GM12878 (cell line): Measurements from ENCODE around the gene AFTPH. TPM values are rescaled to one million over a fixed set of nuclear protein-coding genes. Genes with fewer than 3 reads are reported as not detected.

ENCODE experiments used
- ATAC-seq: fragments of 200-7000 bp; cut with Tn5 transposase; 3 replicates; pipeline ENCODE4 v1.9.1; 2020; ENCODE audit warnings: mild to moderate bottlenecking, moderate library complexity
- BruUV-seq: library from RNA; stranded (reverse); fragments of 400-500 nt; replicated peaks from 2 replicates; lab custom pipeline; 2021; lab: Mats Ljungman, UMichigan
- CTCF ChIA-PET: fragments of 300-600 bp; sonication (Branson Sonifier 250); formaldehyde crosslinking; extraction: SDS; loops from one replicate; lab custom pipeline; 2021; ENCODE audit warnings: inconsistent platforms; lab: Yijun Ruan, JAX
- POLR2A ChIA-PET: fragments of 350-600 bp; formaldehyde crosslinking; extraction: SDS; loops from one replicate; lab custom pipeline; 2021; ENCODE audit warnings: inconsistent platforms; lab: Charles Lee
- RAD21 ChIA-PET: fragments of 300-600 bp; sonication (Branson Sonifier 250); formaldehyde crosslinking; loops from one replicate; lab custom pipeline; 2023; ENCODE audit warnings: antibody characterized with exemption; ENCODE audit not compliant: unreplicated experiment; lab: Charles Lee
- SMC1A ChIA-PET: fragments of 300-600 bp; sonication (Branson Sonifier 250); formaldehyde crosslinking; loops from one replicate; lab custom pipeline; 2023; ENCODE audit not compliant: unreplicated experiment, uncharacterized antibody; lab: Charles Lee
- DNase-seq: peaks from one replicate; pipeline ENCODE4 v3.0.0-alpha.2; 2011; ENCODE audit warnings: low read depth, low spot score
- FAIRE-seq: peaks from 3 replicates; lab custom pipeline; 2011; peaks lifted over from hg19 to GRCh38; lab: Jason Lieb, UNC
- H2AFZ ChIP-seq: 2 replicates; pipeline ENCODE4 v1.6.0; 2011; ENCODE audit warnings: low read depth, low read length, control low read depth; ENCODE audit not compliant: control insufficient read depth
- H3K27ac ChIP-seq: 2 replicates; pipeline ENCODE4 v1.5.1; 2011; ENCODE audit warnings: control low read depth; ENCODE audit not compliant: control insufficient read depth, insufficient read depth
- H3K27me3 ChIP-seq, 2 experiments: replicated peaks in 1 of 2; 2 replicates each; pipeline versions ENCODE4 v1.6.0 to v1.6.1; 2011; ENCODE audit warnings: low read length in 1 of 2; ENCODE audit not compliant: control insufficient read depth in 2 of 2, insufficient read depth in 2 of 2
- H3K36me3 ChIP-seq, 2 experiments: 2 replicates each; pipeline ENCODE4 v1.5.1; 2011; ENCODE audit warnings: low read length in 1 of 2; ENCODE audit not compliant: control insufficient read depth in 2 of 2, insufficient read depth in 2 of 2
- H3K4me1 ChIP-seq: 2 replicates; pipeline ENCODE4 v1.6.1; 2011; ENCODE audit warnings: mild to moderate bottlenecking, low read length, moderate library complexity, mixed read lengths; ENCODE audit not compliant: control insufficient read depth, insufficient read depth
- H3K4me2 ChIP-seq: 2 replicates; pipeline ENCODE4 v1.6.0; 2011; ENCODE audit warnings: control low read depth; ENCODE audit not compliant: control insufficient read depth, insufficient read depth
- H3K4me3 ChIP-seq: fragments of 200-600 bp; sonication (generic); 2 replicates; pipeline ENCODE4 v1.5.1; 2016
- H3K79me2 ChIP-seq: 2 replicates; pipeline ENCODE4 v1.6.0; 2011; ENCODE audit warnings: low read length; ENCODE audit not compliant: control insufficient read depth, insufficient read depth
- H3K9ac ChIP-seq: 2 replicates; pipeline ENCODE4 v1.8.0; 2011; ENCODE audit warnings: low read length, control low read depth, mixed read lengths; ENCODE audit not compliant: control insufficient read depth, insufficient read depth
- H3K9me3 ChIP-seq: replicated peaks from 3 replicates; pipeline ENCODE4 v1.5.1; 2011; ENCODE audit warnings: mild to moderate bottlenecking, low read length; ENCODE audit not compliant: control insufficient read depth, insufficient read depth
- H4K20me1 ChIP-seq: 2 replicates; pipeline ENCODE4 v1.6.0; 2011; ENCODE audit not compliant: control insufficient read depth, insufficient read depth
- MEF2B ChIP-seq: fragments of 450-650 bp; IDR thresholded peaks from 2 replicates; pipeline ENCODE4 v1.6.1; 2018; ENCODE audit warnings: mild to moderate bottlenecking, moderate library complexity; ENCODE audit not compliant: partially characterized antibody, poor library complexity, severe bottlenecking
- NFYB ChIP-seq: IDR thresholded peaks from 2 replicates; pipeline ENCODE4 v1.6.1; 2011; ENCODE audit warnings: low read depth, mild to moderate bottlenecking, low read length, improper control_type of control experiment, moderate library complexity; ENCODE audit not compliant: insufficient read depth
- POLR2AphosphoS2 ChIP-seq: IDR thresholded peaks from 2 replicates; pipeline ENCODE4 v1.6.1; 2011; ENCODE audit warnings: low read depth, mild to moderate bottlenecking, low read length, improper control_type of control experiment, moderate library complexity
- RELA ChIP-seq: fragments of 450-650 bp; IDR thresholded peaks from 2 replicates; pipeline ENCODE4 v1.8.0; 2014; ENCODE audit warnings: borderline replicate concordance; ENCODE audit not compliant: partially characterized antibody
- TBL1XR1 ChIP-seq: IDR thresholded peaks from 2 replicates; pipeline ENCODE4 v1.6.1; 2012; ENCODE audit warnings: low read depth, low read length, improper control_type of control experiment
- WGBS: methylation state at CpG from one replicate; pipeline ENCODE4 v1.1.6; 2016; ENCODE audit warnings: low lambda C conversion rate; ENCODE audit not compliant: insufficient replicate concordance, insufficient coverage; ENCODE audit errors: missing lambda C conversion rate; 5-methylcytosine and 5-hydroxymethylcytosine counted together
- in situ Hi-C: fragments of 300-500 bp; cut with MboI; formaldehyde crosslinking; loops from 9 replicates; pipeline ENCODE4 v1.14.3; 2018; ENCODE audit warnings: mixed read lengths
- intact Hi-C: fragments of 100-400 bp; cut with micrococcal nuclease; formaldehyde crosslinking; loops from one replicate; pipeline ENCODE4 v1.14.2; 2022; ENCODE audit not compliant: unreplicated experiment
- polyA plus RNA-seq, 11 experiments: library from polyadenylated mRNA; depleted of rRNA in 4 of 11; unstranded in 6 of 11; stranded (reverse) in 5 of 11; fragments of >200 nt; fragmentation: Nextera tagmentation in 4 of 11; fragmentation: Illumina TruSeq in 1 of 11; extraction: Ambion mirVana in 4 of 11; extraction: Trizol in 1 of 11; gene quantifications; 1 replicate in 1 of 11; 2 replicates in 10 of 11; pipeline versions ENCODE4 v1.2.1 to v1.2.3, GENCODE V29; 2011 to 2016; ENCODE audit warnings: inconsistent platforms in 2 of 11, missing spikeins in 2 of 11, low read depth in 1 of 11
- total RNA-seq, 4 experiments: library from RNA; depleted of rRNA in 3 of 4; stranded (reverse); fragments of >200 nt in 3 of 4; fragmentation: Illumina TruSeq in 1 of 4; extraction: Trizol in 1 of 4; gene quantifications; 2 replicates each; pipeline versions ENCODE4 v1.2.1 to v1.2.3, GENCODE V29; 2013 to 2021
- TF ChIP-seq, protein P1 (sequence below): fragments of 450-650 bp; IDR thresholded peaks from 2 replicates; pipeline ENCODE4 v1.6.1; 2016; ENCODE audit warnings: mild to moderate bottlenecking

AFTPH gene
- total and polyA plus RNA-seq, 10 of the 15 experiments (the other 5 are each of a cell fraction or from before 2014, with no cell fraction given) = 25.6 to 77.3 (median 39.5) TPM

GRCh38 chr2:64535024-64535423 is 10.9 kb downstream of the AFTPH start:
- Histone ChIP-seq H3K4me2 (peak overlapping the region; percentile 49), H3K9me3 (no peaks in the 10 kb centered on the region; the same call in 2 of the 3 replicates), H3K9ac (no peak overlapping the region), H4K20me1 (no peaks in the 10 kb centered on the region), H3K27me3 (no peaks in the 10 kb centered on the region), H2AFZ (no peak overlapping the region), H3K4me1 (peaks cover 46% of the 10 kb centered on the region), H3K79me2 (peaks cover 99% of the 10 kb centered on the region), H3K36me3 (peaks cover 0 to 5% of the 10 kb centered on the region in 2 experiments; a peak in 1 of 4 replicates), H3K27ac (peak overlapping the region; percentile 7), H3K4me3 (peak overlapping the region; percentile 18; the same call in 1 of the 2 replicates)
- WGBS = 88% methylated on average over 1 of the region's 1 CpG
- BruUV-seq = no TSS peak
- in situ Hi-C loops (no loop called here), intact Hi-C loops (no loop called here)
- RAD21 ChIA-PET = interaction anchor here (1.6 to 5.0 kb wide), 2 partner anchors 11 to 205 kb away, joined by 3 to 48 read pairs; partner anchors contain the start of gene AFTPH
- no peak for TF ChIP-seq MEF2B
- TF ChIP-seq POLR2AphosphoS2 = no peak
- TF ChIP-seq TBL1XR1 = no peak
- TF ChIP-seq RELA = no peak
- no peak for TF ChIP-seq NFYB
- TF ChIP-seq, protein P1, sequence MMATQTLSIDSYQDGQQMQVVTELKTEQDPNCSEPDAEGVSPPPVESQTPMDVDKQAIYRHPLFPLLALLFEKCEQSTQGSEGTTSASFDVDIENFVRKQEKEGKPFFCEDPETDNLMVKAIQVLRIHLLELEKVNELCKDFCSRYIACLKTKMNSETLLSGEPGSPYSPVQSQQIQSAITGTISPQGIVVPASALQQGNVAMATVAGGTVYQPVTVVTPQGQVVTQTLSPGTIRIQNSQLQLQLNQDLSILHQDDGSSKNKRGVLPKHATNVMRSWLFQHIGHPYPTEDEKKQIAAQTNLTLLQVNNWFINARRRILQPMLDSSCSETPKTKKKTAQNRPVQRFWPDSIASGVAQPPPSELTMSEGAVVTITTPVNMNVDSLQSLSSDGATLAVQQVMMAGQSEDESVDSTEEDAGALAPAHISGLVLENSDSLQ = no peak
- ATAC-seq (no peak), FAIRE-seq (no peak), DNase-seq (no peak)
- SMC1A ChIA-PET = interaction anchor here (0.7 to 3.7 kb wide), 3 partner anchors 11 to 67 kb away, joined by 3 to 29 read pairs (median 5); partner anchors contain the start of gene AFTPH
- CTCF ChIA-PET = interaction anchor here (0.7 to 3.8 kb wide), 4 partner anchors 11 to 196 kb away, joined by 3 to 39 read pairs (median 8); partner anchors contain the start of gene AFTPH
- POLR2A ChIA-PET = interaction anchor here (0.6 to 1.1 kb wide), 3 partner anchors 52 to 393 kb away, joined by 3 to 7 read pairs (median 4); no protein-coding TSS in a partner anchor
